ENCODE data around the gene WDFY1. TPM values are rescaled to one million over a fixed set of nuclear protein-coding genes. Genes with fewer than 3 reads are reported as not detected.

WDFY1 gene
- total RNA-seq, 1 experiment from 2014 or later: 44.7 TPM

DNA sequence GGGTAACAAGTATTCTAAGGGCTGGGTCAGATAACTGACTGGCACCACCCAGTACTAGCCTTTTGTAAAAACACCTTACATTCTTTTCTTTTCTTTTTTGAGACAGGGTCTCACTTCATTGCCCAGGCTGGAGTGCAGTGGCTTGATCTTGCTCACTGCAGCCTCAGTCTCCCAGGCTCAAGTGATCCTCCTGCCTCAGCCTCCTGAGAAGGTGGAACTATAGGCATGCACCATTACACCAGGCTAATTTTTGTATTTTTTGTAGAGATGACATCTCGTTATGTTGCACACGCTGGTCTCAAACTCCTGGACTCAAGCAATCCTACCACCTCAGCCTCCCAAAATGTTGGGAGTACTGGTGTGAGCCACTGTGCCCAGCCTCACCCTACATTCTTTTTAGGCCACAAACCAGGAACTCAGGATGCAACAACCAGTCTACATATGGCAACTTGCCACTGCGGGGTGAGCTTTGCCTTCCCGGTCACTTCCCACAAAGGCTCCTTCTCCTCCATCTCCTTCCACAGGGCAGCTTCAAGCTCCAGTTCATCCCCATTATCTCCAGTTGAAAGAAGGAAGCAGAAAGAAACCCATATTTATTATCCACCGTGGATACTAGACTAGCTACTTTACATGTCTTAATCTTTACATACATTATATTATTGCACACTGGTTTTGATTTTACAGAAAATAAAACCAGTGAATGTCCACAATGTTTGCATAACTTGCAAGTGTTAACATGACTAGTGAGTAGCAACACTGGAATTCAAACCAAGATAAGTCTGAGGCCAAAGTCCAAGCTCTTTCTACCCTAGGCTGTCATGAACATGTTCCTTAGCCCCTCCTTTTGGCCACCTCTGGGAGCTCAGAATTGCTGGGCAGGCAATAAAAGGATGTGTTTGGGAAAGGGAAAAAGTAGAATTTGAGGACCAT, 84.1 kb downstream of the WDFY1 start (continued):
- peak; percentile 74 for TF ChIP-seq CEBPB (IDR thresholded peaks at IDR 0.05; ENCODE audit: low read depth)
- TF ChIP-seq, protein P1, sequence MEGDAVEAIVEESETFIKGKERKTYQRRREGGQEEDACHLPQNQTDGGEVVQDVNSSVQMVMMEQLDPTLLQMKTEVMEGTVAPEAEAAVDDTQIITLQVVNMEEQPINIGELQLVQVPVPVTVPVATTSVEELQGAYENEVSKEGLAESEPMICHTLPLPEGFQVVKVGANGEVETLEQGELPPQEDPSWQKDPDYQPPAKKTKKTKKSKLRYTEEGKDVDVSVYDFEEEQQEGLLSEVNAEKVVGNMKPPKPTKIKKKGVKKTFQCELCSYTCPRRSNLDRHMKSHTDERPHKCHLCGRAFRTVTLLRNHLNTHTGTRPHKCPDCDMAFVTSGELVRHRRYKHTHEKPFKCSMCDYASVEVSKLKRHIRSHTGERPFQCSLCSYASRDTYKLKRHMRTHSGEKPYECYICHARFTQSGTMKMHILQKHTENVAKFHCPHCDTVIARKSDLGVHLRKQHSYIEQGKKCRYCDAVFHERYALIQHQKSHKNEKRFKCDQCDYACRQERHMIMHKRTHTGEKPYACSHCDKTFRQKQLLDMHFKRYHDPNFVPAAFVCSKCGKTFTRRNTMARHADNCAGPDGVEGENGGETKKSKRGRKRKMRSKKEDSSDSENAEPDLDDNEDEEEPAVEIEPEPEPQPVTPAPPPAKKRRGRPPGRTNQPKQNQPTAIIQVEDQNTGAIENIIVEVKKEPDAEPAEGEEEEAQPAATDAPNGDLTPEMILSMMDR (IDR thresholded peaks at IDR 0.05 in 2 of 3, conservative IDR thresholded peaks at IDR 0.05 in 1 of 3; ENCODE audit: borderline replicate concordance in 1 of 3, insufficient read depth in 1 of 3, low read depth in 2 of 3, low read length in 2 of 3): peak; percentile 13 to 25 (median 14); a peak in 3 of 6 replicates

GRCh38 chr2:223859070-223859469, 86.1 kb downstream of the WDFY1 start:
- H3K27ac ChIP-seq (ENCODE audit: low read depth, low read length): no peak overlapping the region
- H3K9me2 ChIP-seq (ENCODE audit: insufficient read depth): no peaks in the 10 kb centered on the region
- no peak for DNase-seq (ENCODE audit: low read depth, low spot score)
- H3K4me3 ChIP-seq (replicated peaks in 1 of 2; ENCODE audit: low read depth in 1 of 2, low read length in 2 of 2): no peak overlapping the region
- peaks cover 63 to 73% of the 10 kb centered on the region in 2 experiments for H3K4me1 ChIP-seq (ENCODE audit: control insufficient read depth in 1 of 2, insufficient read depth in 2 of 2, low read length in 2 of 2)
- H3K36me3 ChIP-seq (ENCODE audit: control insufficient read depth in 1 of 2, insufficient read depth in 2 of 2, low read length in 2 of 2): no peaks in the 10 kb centered on the region
- CTCF ChIA-PET: interaction anchor here (1.5 to 2.7 kb wide), 2 partner anchors 61 to 98 kb away, joined by 6 to 15 read pairs; no protein-coding TSS in a partner anchor
- no peaks in the 10 kb centered on the region for H3K27me3 ChIP-seq (ENCODE audit: insufficient read depth, low read length)
- H3K4me2 ChIP-seq (ENCODE audit: low read length): no peak overlapping the region
- TF ChIP-seq ATF3 (IDR thresholded peaks at IDR 0.05) (no peak), EZH2 (IDR thresholded peaks at IDR 0.05) (no peak), TCF7L2 (IDR thresholded peaks at IDR 0.05; ENCODE audit: borderline replicate concordance, extremely low read depth, insufficient read depth, insufficient read length) (no peak), ELF1 (IDR thresholded peaks at IDR 0.05; ENCODE audit: borderline replicate concordance, low read depth) (no peak), FOSL1 (IDR thresholded peaks at IDR 0.05; ENCODE audit: low read depth) (no peak), JUND (IDR thresholded peaks at IDR 0.05) (no peak), POLR2AphosphoS5 (IDR thresholded peaks at IDR 0.05; ENCODE audit: low read depth, low read length) (no peak), ZNF274 (IDR thresholded peaks at IDR 0.05; ENCODE audit: low read depth, low read length) (no peak), SRF (IDR thresholded peaks at IDR 0.05; ENCODE audit: low read depth) (no peak), MAX (IDR thresholded peaks at IDR 0.05) (no peak)
- no peak overlapping the region for H2AFZ ChIP-seq (ENCODE audit: low read depth, low read length, poor library complexity, severe bottlenecking)
- no peaks in the 10 kb centered on the region for H3K79me2 ChIP-seq (ENCODE audit: insufficient read depth, low read length)
- intact Hi-C loops (cut with micrococcal nuclease): no loop called here
- no peaks in the 10 kb centered on the region for H3K9me3 ChIP-seq (ENCODE audit: control insufficient read depth in 1 of 2, insufficient read depth in 1 of 2, low read depth in 1 of 2, low read length in 2 of 2)
- ATAC-seq: no peak
- no peaks in the 10 kb centered on the region for H4K20me1 ChIP-seq (ENCODE audit: insufficient read depth)
- RAD21 ChIA-PET (ENCODE audit: low non-redundant PET in 1 of 2, low total read pairs in 2 of 2, uncharacterized antibody in 2 of 2, unreplicated experiment in 2 of 2): no interaction called here
- POLR2A ChIA-PET: no interaction called here
- H3K9ac ChIP-seq (ENCODE audit: low read length): no peak overlapping the region
- no TSS peak for BruUV-seq (replicated peaks)

Data from HCT116 (cell line).